ENCODE measurements around the gene TXNDC2.

The TXNDC2 gene

DNA sequence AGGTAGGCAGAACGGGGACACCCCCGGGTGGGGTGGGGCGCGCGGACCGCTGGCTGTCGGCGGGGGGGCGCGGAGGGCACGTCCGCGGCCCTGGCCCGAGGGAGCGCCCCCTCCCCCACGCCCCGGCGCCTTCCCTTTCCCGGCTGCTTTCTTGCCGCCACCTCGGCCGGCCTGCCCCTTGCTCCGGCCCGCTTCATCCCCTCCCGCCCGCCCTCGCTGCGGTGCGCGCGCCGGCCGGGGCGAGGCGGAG is 28.5 kb downstream of the TXNDC2 start:
- ChIA-PET POLR2A (interaction anchor here (1.0 to 1.6 kb wide), 5 partner anchors 9 to 69 kb away, joined by 3 to 6 read pairs (median 3); no protein-coding TSS in a partner anchor), CTCF (no interaction called here)
- DNase-seq (ENCODE audit: extremely low spot score): peak; percentile 32
- no peak for TF ChIP-seq HDGF (IDR thresholded peaks at IDR 0.05; ENCODE audit: borderline replicate concordance)
- TF ChIP-seq FOXM1 (IDR thresholded peaks at IDR 0.05; ENCODE audit: borderline replicate concordance): no peak
- no peak for TF ChIP-seq NFRKB (IDR thresholded peaks at IDR 0.05)
- no peak for TF ChIP-seq FOXA1 (IDR thresholded peaks at IDR 0.05)
- TF ChIP-seq SP1 (IDR thresholded peaks at IDR 0.05): no peak
- no peak for TF ChIP-seq SUZ12 (IDR thresholded peaks at IDR 0.05)
- TF ChIP-seq TARDBP (IDR thresholded peaks at IDR 0.05): no peak
- TF ChIP-seq CTBP1 (IDR thresholded peaks at IDR 0.05; ENCODE audit: borderline replicate concordance): no peak
- no peak for TF ChIP-seq FOXK2 (IDR thresholded peaks at IDR 0.05)
- no peak for TF ChIP-seq LEF1 (IDR thresholded peaks at IDR 0.05; ENCODE audit: borderline replicate concordance)
- TF ChIP-seq BHLHE40 (IDR thresholded peaks at IDR 0.05; ENCODE audit: borderline replicate concordance): no peak
- no peak for TF ChIP-seq L3MBTL2 (conservative IDR thresholded peaks at IDR 0.05)
- TF ChIP-seq, protein P1, sequence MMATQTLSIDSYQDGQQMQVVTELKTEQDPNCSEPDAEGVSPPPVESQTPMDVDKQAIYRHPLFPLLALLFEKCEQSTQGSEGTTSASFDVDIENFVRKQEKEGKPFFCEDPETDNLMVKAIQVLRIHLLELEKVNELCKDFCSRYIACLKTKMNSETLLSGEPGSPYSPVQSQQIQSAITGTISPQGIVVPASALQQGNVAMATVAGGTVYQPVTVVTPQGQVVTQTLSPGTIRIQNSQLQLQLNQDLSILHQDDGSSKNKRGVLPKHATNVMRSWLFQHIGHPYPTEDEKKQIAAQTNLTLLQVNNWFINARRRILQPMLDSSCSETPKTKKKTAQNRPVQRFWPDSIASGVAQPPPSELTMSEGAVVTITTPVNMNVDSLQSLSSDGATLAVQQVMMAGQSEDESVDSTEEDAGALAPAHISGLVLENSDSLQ (IDR thresholded peaks at IDR 0.05): no peak
- TF ChIP-seq ARNT (IDR thresholded peaks at IDR 0.05): no peak
- TF ChIP-seq ELF4 (IDR thresholded peaks at IDR 0.05): no peak
- no peak for TF ChIP-seq ZNF384 (IDR thresholded peaks at IDR 0.05)

DNA sequence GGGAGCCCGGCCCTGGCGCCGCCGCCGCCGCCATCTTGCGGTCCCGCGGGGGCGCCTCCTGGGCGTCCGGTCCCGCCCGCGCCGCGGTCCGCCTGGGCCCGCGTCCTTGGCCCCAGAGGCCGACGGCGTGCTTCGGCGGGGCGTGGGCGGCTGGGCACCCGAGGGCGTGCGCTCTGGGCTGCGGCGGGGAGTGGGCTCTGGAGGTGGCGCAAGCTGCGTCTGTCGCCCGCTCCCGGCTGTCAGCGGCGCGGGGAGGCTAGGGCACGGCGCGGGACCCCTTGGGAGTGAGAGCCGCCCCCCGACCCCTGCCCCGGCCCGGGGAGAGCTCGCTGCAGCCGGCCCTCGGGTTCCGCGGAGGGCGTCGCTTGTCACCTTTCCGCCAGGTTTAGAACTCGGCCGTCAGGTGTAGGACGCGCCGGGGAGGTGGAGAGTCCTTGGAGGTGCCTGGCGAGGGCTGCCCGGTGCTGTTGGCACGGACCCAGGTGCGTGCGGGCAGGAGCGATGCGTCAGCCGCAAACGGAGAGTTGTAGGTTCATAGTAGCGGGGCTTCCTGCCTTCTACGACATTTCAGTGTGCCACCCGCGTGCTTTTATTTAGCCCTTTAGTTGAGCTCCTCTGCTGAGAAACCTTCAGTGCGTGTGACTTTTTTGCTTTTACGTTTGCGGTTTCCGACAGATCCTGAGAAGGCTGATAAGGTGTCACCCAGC is 29.0 kb downstream of the TXNDC2 start:
- TF ChIP-seq ELF4 (IDR thresholded peaks at IDR 0.05) (no peak), FOXA1 (IDR thresholded peaks at IDR 0.05) (no peak), NFRKB (IDR thresholded peaks at IDR 0.05) (no peak), BHLHE40 (IDR thresholded peaks at IDR 0.05; ENCODE audit: borderline replicate concordance) (no peak), ARNT (IDR thresholded peaks at IDR 0.05) (no peak), FOXK2 (IDR thresholded peaks at IDR 0.05) (no peak), FOXM1 (IDR thresholded peaks at IDR 0.05; ENCODE audit: borderline replicate concordance) (no peak)
- TF ChIP-seq, protein P1 (IDR thresholded peaks at IDR 0.05): no peak
- POLR2A ChIA-PET: interaction anchor here (0.6 to 1.6 kb wide), 5 partner anchors 9 to 69 kb away, joined by 3 to 6 read pairs (median 3); no protein-coding TSS in a partner anchor
- peak; percentile 19 for DNase-seq (ENCODE audit: extremely low spot score)
- CTCF ChIA-PET: interaction anchor here (0.6 kb wide), 1 partner anchor 29 kb away, joined by 3 read pairs; the partner anchor contains the start of gene TXNDC2

DNA sequence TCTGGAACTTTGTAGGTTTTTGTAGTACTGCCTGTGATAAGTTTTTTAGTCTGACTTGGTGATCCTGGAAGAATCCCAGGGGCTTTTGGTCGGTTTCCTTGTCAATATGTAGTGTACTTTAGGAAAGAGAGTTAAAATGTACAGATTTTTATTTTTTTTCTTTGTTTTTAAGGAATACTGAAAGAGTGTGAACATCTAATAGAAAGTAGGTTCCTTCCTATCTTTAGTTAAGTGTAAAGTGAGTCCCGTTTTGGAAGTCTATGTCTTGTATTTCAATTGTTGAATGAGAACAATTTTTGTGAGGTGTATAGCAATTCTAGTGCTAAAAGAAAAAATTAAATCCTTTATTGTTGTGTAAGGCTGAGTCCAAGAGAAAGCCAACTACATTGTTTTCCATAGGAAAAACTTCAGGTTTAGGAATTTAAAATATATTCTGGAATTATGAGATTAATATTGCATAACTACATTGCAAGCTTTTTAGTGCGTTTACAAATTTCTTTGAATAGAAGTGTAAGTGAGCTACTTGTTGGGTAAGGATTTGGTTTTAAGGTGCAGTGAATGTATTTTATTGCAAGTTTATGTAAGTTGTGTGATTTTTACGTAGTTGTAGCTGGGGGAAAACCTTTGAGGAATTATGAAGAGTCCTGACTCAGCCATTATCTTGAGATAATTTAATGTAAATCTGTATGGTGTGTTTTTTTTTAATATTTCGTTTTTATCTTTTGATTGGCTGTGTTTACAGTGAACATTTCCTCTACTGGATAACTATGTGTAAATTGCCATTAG is 29.7 kb downstream of the TXNDC2 start:
- TF ChIP-seq TARDBP (IDR thresholded peaks at IDR 0.05) (no peak), ARNT (IDR thresholded peaks at IDR 0.05) (no peak), L3MBTL2 (conservative IDR thresholded peaks at IDR 0.05) (no peak), SP1 (IDR thresholded peaks at IDR 0.05) (no peak), LEF1 (IDR thresholded peaks at IDR 0.05; ENCODE audit: borderline replicate concordance) (no peak), ELF4 (IDR thresholded peaks at IDR 0.05) (no peak), ZNF384 (IDR thresholded peaks at IDR 0.05) (no peak), FOXK2 (IDR thresholded peaks at IDR 0.05) (no peak), HDGF (IDR thresholded peaks at IDR 0.05; ENCODE audit: borderline replicate concordance) (no peak)
- no peak for DNase-seq (ENCODE audit: extremely low spot score)
- ChIA-PET CTCF (interaction anchor here (0.6 to 1.0 kb wide), 2 partner anchors 30 to 144 kb away, joined by 3 read pairs; partner anchors contain the start of gene TXNDC2), POLR2A (interaction anchor here (0.6 to 1.4 kb wide), 2 partner anchors 10 to 45 kb away, joined by 3 read pairs; no protein-coding TSS in a partner anchor)

DNA sequence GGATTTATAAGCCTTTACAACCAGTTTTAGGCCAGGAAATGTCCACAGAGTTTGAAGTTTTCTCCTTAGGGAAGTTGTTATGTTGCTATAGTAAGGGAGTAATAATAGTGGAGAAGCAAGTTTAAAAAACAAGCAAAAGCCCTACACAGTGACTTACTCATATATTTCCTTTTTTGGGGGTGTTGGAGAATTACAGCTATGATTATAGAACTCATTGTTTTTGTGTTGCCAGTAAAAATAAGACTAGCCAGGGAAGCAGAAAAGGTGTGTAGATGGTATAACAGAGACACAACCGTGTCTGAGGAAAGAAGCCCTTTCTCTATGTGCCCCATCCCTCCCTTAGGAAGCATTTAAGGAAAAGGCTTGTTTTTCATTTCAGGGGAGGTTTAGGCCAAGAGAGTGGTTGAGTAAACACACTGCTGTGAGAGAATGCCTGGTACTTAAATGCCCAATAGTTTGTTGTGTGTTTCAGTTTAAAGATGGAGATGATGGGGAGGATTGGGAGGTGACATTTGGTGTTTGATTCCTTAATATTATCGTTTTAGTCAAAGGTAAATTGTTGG is 30.4 kb downstream of the TXNDC2 start:
- DNase-seq (ENCODE audit: extremely low spot score): no peak
- TF ChIP-seq SP1 (IDR thresholded peaks at IDR 0.05) (no peak), TARDBP (IDR thresholded peaks at IDR 0.05) (no peak), CTBP1 (IDR thresholded peaks at IDR 0.05; ENCODE audit: borderline replicate concordance) (no peak), ZNF384 (IDR thresholded peaks at IDR 0.05) (no peak), L3MBTL2 (conservative IDR thresholded peaks at IDR 0.05) (no peak), FOXA1 (IDR thresholded peaks at IDR 0.05) (no peak), NFRKB (IDR thresholded peaks at IDR 0.05) (no peak), ARNT (IDR thresholded peaks at IDR 0.05) (no peak), ELF4 (IDR thresholded peaks at IDR 0.05) (no peak), FOXK2 (IDR thresholded peaks at IDR 0.05) (no peak), SUZ12 (IDR thresholded peaks at IDR 0.05) (no peak), LEF1 (IDR thresholded peaks at IDR 0.05; ENCODE audit: borderline replicate concordance) (no peak), FOXM1 (IDR thresholded peaks at IDR 0.05; ENCODE audit: borderline replicate concordance) (no peak), BHLHE40 (IDR thresholded peaks at IDR 0.05; ENCODE audit: borderline replicate concordance) (no peak), HDGF (IDR thresholded peaks at IDR 0.05; ENCODE audit: borderline replicate concordance) (no peak)
- TF ChIP-seq, protein P1 (IDR thresholded peaks at IDR 0.05): no peak
- ChIA-PET POLR2A (no interaction called here), CTCF (interaction anchor here (1.0 kb wide), 1 partner anchor 145 kb away, joined by 3 read pairs; no protein-coding TSS in a partner anchor)

DNA sequence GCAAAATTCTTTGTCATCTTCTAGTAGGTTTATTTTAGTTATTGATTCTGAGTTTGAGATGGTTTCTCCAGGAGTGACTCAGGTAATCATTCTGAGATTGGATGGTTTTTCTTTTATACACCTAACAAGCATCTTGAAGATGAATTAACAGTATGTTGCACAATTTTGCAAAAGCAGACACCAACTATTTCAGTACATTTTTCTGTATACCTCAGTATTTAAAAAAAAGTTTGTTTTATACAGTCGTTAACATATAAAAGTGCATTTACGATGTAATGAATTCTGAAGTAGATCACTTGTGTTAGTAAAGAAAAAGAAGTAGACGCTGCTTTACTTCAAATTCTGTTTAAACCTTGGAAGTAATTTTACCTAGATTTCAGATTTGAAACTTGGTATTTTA is 31.0 kb downstream of the TXNDC2 start:
- DNase-seq (ENCODE audit: extremely low spot score): no peak
- TF ChIP-seq LEF1 (IDR thresholded peaks at IDR 0.05; ENCODE audit: borderline replicate concordance) (no peak), BHLHE40 (IDR thresholded peaks at IDR 0.05; ENCODE audit: borderline replicate concordance) (no peak), FOXK2 (IDR thresholded peaks at IDR 0.05) (no peak), ZNF384 (IDR thresholded peaks at IDR 0.05) (no peak), CTBP1 (IDR thresholded peaks at IDR 0.05; ENCODE audit: borderline replicate concordance) (no peak), NFRKB (IDR thresholded peaks at IDR 0.05) (no peak), FOXA1 (IDR thresholded peaks at IDR 0.05) (no peak), ARNT (IDR thresholded peaks at IDR 0.05) (no peak), HDGF (IDR thresholded peaks at IDR 0.05; ENCODE audit: borderline replicate concordance) (no peak), ELF4 (IDR thresholded peaks at IDR 0.05) (no peak), TARDBP (IDR thresholded peaks at IDR 0.05) (no peak), L3MBTL2 (conservative IDR thresholded peaks at IDR 0.05) (no peak), FOXM1 (IDR thresholded peaks at IDR 0.05; ENCODE audit: borderline replicate concordance) (no peak), SP1 (IDR thresholded peaks at IDR 0.05) (no peak), SUZ12 (IDR thresholded peaks at IDR 0.05) (no peak)
- TF ChIP-seq, protein P1 (IDR thresholded peaks at IDR 0.05): no peak
- CTCF ChIA-PET: no interaction called here
- POLR2A ChIA-PET: no interaction called here
